HepG2 (cell line): Measurements from ENCODE around the gene NSFL1C. TPM values are rescaled to one million over a fixed set of nuclear protein-coding genes. Genes with fewer than 3 reads are reported as not detected.

Source experiments
- FOXC1 ChIP-seq: sonication (generic); formaldehyde crosslinking; IDR thresholded peaks from 2 replicates; pipeline ENCODE4 v1.8.0; 2022; ENCODE audit warnings: mild to moderate bottlenecking, missing genetic modification reagents, borderline replicate concordance
- KDM3A ChIP-seq: IDR thresholded peaks from 2 replicates; pipeline ENCODE4 v1.6.1; 2018; ENCODE audit warnings: low read depth, missing compliant biosample characterization
- MYNN ChIP-seq: sonication (generic); formaldehyde crosslinking; IDR thresholded peaks from 2 replicates; pipeline ENCODE4 v1.4.0; 2020; ENCODE audit warnings: mild to moderate bottlenecking, low read depth, missing genetic modification reagents
- NR3C1 ChIP-seq: sonication (generic); formaldehyde crosslinking; IDR thresholded peaks from 2 replicates; pipeline ENCODE4 v1.4.0; 2020; ENCODE audit warnings: missing genetic modification reagents
- REXO4 ChIP-seq: sonication (generic); formaldehyde crosslinking; IDR thresholded peaks from 2 replicates; pipeline ENCODE4 v1.8.0; 2022; ENCODE audit warnings: missing genetic modification reagents, mild to moderate bottlenecking, borderline replicate concordance
- RXRA ChIP-seq: sonication (generic); formaldehyde crosslinking; IDR thresholded peaks from 2 replicates; pipeline ENCODE4 v1.5.1; 2020; ENCODE audit warnings: missing genetic modification reagents
- TCF12 ChIP-seq, 2 experiments: fragments of 450-650 bp in 1 of 2; sonication (generic) in 1 of 2; formaldehyde crosslinking in 1 of 2; IDR thresholded peaks; 2 replicates each; pipeline versions ENCODE4 v1.6.1 to v1.8.0; 2017 to 2022; ENCODE audit warnings: antibody characterized with exemption in 1 of 2, mild to moderate bottlenecking in 1 of 2, missing genetic modification reagents in 1 of 2, moderate library complexity in 1 of 2
- TMF1 ChIP-seq: sonication (generic); formaldehyde crosslinking; IDR thresholded peaks from 2 replicates; pipeline ENCODE4 v1.8.1; 2022; ENCODE audit warnings: low read depth, missing genetic modification reagents
- ZEB1 ChIP-seq: IDR thresholded peaks from 2 replicates; pipeline ENCODE4 v1.6.1; 2012; ENCODE audit warnings: mild to moderate bottlenecking, low read depth, inconsistent platforms; ENCODE audit not compliant: insufficient replicate concordance
- ZFY ChIP-seq: sonication (generic); formaldehyde crosslinking; IDR thresholded peaks from 2 replicates; pipeline ENCODE4 v1.4.0; 2020; ENCODE audit warnings: missing genetic modification reagents
- ZNF709 ChIP-seq: sonication (generic); formaldehyde crosslinking; IDR thresholded peaks from 2 replicates; pipeline ENCODE4 v1.5.0; 2020; ENCODE audit warnings: mild to moderate bottlenecking, missing genetic modification reagents
- polyA plus RNA-seq, 8 experiments: library from polyadenylated mRNA; depleted of rRNA in 3 of 8; stranded (reverse) in 7 of 8; unstranded in 1 of 8; fragments of >200 nt; fragmentation: Illumina TruSeq in 4 of 8; extraction: Trizol in 4 of 8; gene quantifications; 2 replicates each; pipeline versions ENCODE4 v1.2.1 to v1.2.3, GENCODE V29; 2011 to 2016; ENCODE audit warnings: low read depth in 4 of 8, missing spikeins in 1 of 8, mixed read lengths in 1 of 8; ENCODE audit not compliant: insufficient read depth in 1 of 8
- total RNA-seq, 5 experiments: library from RNA; depleted of rRNA; stranded (reverse); fragments of >200 nt; fragmentation: Illumina TruSeq; extraction: Trizol; gene quantifications; 2 replicates each; pipeline ENCODE4 v1.2.3, GENCODE V29; 2016; ENCODE audit warnings: low read depth in 1 of 5
- TF ChIP-seq, protein P1 (sequence below): sonication (generic); formaldehyde crosslinking; IDR thresholded peaks from 2 replicates; pipeline ENCODE4 v1.4.0; 2020; ENCODE audit warnings: mild to moderate bottlenecking, missing genetic modification reagents
- TF ChIP-seq, protein P2 (sequence below): sonication (generic); formaldehyde crosslinking; IDR thresholded peaks from 2 replicates; pipeline ENCODE4 v1.4.0; 2020; ENCODE audit warnings: low read depth, mild to moderate bottlenecking, missing genetic modification reagents
- TF ChIP-seq, protein P3 (sequence below): sonication (generic); formaldehyde crosslinking; IDR thresholded peaks from 2 replicates; pipeline ENCODE4 v1.4.0; 2020; ENCODE audit warnings: missing genetic modification reagents, borderline replicate concordance
- TF ChIP-seq, protein P4 (sequence below): sonication (generic); formaldehyde crosslinking; IDR thresholded peaks from 2 replicates; pipeline ENCODE4 v1.4.0; 2020; ENCODE audit warnings: mild to moderate bottlenecking, low read depth, missing genetic modification reagents
- TF ChIP-seq, protein P5 (sequence below): sonication (generic); formaldehyde crosslinking; IDR thresholded peaks from 2 replicates; pipeline ENCODE4 v1.4.0; 2020; ENCODE audit warnings: missing genetic modification reagents, borderline replicate concordance

NSFL1C gene
- total and polyA plus RNA-seq, 2 of the 13 experiments (the other 11 are each of a cell fraction or from before 2014, with no cell fraction given) = 22.9 to 62.7 TPM

DNA sequence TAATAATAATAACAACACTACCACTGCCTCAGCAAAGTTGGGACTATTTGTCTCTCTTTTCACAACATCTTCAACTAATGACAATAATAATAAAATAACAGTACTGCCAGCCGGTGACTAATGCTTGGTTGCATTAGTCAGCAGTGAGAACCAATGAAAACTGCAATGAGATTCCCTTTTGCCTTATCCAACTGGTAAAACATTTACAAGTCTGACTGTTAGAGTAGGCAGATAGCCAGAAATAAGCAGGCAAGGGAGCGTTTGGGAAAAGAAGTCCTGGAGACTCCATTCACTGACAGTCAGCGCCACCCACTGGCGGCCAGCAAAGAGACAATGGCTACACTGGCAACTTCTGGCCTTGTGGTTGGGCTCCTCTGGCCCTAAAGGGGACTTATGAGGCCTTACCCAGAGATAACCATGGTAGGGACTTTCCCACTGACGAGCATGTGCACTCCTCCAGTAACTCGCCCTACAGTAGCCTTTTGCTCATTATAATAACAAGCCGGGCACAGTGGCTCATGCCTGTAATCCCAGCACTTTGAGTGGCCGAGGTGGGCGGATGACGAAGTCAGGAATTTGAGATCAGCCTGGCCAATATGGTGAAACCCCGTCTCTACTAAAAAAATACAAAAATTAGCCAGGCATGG, 3.4 kb upstream of the NSFL1C start (continued):
- TF ChIP-seq, protein P1, sequence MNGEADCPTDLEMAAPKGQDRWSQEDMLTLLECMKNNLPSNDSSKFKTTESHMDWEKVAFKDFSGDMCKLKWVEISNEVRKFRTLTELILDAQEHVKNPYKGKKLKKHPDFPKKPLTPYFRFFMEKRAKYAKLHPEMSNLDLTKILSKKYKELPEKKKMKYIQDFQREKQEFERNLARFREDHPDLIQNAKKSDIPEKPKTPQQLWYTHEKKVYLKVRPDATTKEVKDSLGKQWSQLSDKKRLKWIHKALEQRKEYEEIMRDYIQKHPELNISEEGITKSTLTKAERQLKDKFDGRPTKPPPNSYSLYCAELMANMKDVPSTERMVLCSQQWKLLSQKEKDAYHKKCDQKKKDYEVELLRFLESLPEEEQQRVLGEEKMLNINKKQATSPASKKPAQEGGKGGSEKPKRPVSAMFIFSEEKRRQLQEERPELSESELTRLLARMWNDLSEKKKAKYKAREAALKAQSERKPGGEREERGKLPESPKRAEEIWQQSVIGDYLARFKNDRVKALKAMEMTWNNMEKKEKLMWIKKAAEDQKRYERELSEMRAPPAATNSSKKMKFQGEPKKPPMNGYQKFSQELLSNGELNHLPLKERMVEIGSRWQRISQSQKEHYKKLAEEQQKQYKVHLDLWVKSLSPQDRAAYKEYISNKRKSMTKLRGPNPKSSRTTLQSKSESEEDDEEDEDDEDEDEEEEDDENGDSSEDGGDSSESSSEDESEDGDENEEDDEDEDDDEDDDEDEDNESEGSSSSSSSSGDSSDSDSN (CRISPR knock-in tag) = peak; percentile 50; the same call in 1 of the 2 replicates
- TF ChIP-seq NR3C1 (CRISPR knock-in tag) (no peak), ZEB1 (no peak), KDM3A (peak; percentile 79; the same call in 1 of the 2 replicates), TCF12 (IDR thresholded peaks at IDR 0.05) (no peak), TCF12 (CRISPR knock-in tag; IDR thresholded peaks at IDR 0.05) (no peak), ZNF709 (CRISPR knock-in tag) (0 out of 2 replicates have a peak, but pooled peaks have one; percentile 29), RXRA (CRISPR knock-in tag) (peak; percentile 71), FOXC1 (peak; percentile 65; the same call in 1 of the 2 replicates), MYNN (CRISPR knock-in tag) (no peak), REXO4 (CRISPR knock-in tag) (no peak), ZFY (peak; percentile 80), TMF1 (CRISPR knock-in tag) (no peak)
- TF ChIP-seq, protein P2, sequence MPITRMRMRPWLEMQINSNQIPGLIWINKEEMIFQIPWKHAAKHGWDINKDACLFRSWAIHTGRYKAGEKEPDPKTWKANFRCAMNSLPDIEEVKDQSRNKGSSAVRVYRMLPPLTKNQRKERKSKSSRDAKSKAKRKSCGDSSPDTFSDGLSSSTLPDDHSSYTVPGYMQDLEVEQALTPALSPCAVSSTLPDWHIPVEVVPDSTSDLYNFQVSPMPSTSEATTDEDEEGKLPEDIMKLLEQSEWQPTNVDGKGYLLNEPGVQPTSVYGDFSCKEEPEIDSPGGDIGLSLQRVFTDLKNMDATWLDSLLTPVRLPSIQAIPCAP (CRISPR knock-in tag) = no peak
- TF ChIP-seq, protein P3, sequence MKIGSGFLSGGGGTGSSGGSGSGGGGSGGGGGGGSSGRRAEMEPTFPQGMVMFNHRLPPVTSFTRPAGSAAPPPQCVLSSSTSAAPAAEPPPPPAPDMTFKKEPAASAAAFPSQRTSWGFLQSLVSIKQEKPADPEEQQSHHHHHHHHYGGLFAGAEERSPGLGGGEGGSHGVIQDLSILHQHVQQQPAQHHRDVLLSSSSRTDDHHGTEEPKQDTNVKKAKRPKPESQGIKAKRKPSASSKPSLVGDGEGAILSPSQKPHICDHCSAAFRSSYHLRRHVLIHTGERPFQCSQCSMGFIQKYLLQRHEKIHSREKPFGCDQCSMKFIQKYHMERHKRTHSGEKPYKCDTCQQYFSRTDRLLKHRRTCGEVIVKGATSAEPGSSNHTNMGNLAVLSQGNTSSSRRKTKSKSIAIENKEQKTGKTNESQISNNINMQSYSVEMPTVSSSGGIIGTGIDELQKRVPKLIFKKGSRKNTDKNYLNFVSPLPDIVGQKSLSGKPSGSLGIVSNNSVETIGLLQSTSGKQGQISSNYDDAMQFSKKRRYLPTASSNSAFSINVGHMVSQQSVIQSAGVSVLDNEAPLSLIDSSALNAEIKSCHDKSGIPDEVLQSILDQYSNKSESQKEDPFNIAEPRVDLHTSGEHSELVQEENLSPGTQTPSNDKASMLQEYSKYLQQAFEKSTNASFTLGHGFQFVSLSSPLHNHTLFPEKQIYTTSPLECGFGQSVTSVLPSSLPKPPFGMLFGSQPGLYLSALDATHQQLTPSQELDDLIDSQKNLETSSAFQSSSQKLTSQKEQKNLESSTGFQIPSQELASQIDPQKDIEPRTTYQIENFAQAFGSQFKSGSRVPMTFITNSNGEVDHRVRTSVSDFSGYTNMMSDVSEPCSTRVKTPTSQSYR (CRISPR knock-in tag) = no peak
- TF ChIP-seq, protein P4, sequence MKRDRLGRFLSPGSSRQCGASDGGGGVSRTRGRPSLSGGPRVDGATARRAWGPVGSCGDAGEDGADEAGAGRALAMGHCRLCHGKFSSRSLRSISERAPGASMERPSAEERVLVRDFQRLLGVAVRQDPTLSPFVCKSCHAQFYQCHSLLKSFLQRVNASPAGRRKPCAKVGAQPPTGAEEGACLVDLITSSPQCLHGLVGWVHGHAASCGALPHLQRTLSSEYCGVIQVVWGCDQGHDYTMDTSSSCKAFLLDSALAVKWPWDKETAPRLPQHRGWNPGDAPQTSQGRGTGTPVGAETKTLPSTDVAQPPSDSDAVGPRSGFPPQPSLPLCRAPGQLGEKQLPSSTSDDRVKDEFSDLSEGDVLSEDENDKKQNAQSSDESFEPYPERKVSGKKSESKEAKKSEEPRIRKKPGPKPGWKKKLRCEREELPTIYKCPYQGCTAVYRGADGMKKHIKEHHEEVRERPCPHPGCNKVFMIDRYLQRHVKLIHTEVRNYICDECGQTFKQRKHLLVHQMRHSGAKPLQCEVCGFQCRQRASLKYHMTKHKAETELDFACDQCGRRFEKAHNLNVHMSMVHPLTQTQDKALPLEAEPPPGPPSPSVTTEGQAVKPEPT = 0 out of 2 replicates have a peak, but pooled peaks have one; percentile 27
- TF ChIP-seq, protein P5, sequence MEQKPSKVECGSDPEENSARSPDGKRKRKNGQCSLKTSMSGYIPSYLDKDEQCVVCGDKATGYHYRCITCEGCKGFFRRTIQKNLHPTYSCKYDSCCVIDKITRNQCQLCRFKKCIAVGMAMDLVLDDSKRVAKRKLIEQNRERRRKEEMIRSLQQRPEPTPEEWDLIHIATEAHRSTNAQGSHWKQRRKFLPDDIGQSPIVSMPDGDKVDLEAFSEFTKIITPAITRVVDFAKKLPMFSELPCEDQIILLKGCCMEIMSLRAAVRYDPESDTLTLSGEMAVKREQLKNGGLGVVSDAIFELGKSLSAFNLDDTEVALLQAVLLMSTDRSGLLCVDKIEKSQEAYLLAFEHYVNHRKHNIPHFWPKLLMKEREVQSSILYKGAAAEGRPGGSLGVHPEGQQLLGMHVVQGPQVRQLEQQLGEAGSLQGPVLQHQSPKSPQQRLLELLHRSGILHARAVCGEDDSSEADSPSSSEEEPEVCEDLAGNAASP (CRISPR knock-in tag) = peak; percentile 84
